Activated T-helper 1 cell treated with anti-CD3 and anti-CD28 coated beads, Interleukin-2, amount 50 U/mL, for 16 hours (primary cell): Measurements from ENCODE around the gene CCDC116.
"Not testable (repeated sequence)": the region's sequence is repeated elsewhere in the genome, so short reads cannot be mapped to it uniquely, and the experiment has no call there.

ENCODE experiments used
- DNase-seq, 2 donors: peaks; one replicate each; pipeline ENCODE4 v3.0.0-alpha.2; 2020; ENCODE audit warnings: low read depth in 1 of 2, low spot score in 1 of 2

Gene CCDC116

DNA sequence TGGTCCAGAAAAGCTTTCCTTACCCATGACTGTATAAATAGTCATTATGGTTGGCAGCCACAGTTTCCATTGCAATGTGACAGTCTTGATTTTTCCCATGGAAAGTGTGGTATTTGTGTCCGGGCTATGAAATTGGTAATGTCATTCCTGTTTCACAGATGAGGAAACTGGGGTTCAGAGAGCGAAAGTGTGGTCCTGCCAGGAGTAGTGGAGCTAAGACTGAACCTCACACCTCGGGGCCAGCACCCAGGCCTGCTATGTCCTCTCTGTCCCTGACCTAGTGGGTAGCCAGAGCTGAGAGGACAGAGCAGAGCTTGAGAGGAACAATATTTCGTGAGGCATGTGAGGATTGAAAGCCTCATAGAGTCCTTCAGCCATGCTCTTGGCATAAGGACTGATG, 1.5 kb upstream of the CCDC116 start:
- DNase-seq, result no peak

DNA sequence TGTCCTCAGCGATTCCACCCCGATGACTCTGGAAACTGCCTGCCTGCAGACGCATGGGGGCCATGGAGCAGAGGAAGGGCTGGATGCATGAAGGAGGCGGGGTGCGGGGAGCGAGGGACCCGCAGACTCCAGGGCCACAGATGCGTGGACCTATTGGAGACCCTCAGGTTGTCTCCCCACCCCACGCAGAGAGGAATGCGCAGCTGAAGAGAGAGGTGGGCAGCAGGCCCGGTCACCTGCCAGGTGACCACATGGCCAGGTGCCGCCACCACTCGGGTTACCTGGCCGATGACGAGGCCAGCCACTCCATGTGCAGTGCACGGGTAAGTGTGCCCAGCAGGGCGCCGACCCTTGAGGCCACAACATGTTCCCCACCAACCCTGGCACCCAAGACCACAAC, 371 bp downstream of the CCDC116 start:
- DNase-seq, result no peak

DNA sequence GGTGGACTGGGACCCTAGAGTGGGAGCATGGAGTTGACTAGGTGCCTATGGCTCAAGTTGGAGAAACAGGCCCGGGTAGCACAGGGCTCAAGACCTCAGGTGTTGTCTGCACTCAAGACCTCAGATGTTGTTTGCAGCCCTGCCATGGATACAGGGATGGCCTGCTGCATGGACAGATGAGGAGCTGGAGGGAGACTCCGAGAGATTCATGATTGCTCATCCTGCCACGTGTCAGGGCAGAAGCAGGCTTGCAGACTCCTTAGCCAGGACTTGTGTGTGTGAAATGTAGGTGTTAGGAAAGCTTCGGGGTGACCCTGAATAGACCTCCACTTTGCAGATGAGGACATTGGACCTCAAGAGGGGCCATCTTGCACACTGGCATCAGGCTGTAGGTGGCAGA, 921 bp downstream of the CCDC116 start:
- no peak for DNase-seq

DNA sequence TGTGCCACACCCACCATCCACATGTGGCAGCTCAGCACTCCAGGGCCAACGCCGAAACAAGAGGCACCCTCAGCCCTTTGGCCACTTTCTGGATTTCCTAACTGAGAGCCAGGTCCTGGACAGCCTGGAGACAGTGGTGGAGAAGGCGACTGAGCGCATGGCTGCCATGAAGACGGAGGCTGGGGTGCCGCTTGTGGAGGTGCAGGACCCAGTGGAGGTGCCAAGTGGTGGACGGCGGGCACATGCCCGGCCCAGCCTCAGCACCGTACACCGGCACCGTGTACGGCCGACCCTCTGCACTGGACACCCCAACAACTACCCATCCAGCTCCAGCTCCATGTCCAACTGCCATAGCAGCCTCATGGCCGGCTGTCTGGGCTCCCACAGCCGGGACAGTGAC, 1.5 kb downstream of the CCDC116 start:
- no peak for DNase-seq

DNA sequence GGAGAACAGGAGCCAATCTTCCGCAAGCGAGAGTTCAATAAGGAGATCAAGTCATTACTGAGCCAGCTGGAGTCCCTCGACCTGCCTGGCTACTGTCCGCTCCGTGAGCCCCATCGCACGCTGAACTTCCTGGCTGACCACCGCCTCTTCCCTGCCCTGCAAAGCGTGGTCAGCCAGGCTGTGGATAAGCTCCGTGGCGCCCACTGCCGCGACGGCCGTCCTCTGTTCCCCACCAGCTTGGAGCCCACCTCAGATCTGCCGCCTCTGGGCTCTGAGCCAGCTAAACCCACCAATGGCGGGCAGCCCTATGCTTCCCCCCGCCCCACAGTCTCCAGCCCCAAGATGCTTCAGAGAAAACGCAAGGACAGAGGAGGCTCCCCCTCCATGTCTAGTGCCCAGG, 2.3 kb downstream of the CCDC116 start:
- DNase-seq, result no peak

DNA sequence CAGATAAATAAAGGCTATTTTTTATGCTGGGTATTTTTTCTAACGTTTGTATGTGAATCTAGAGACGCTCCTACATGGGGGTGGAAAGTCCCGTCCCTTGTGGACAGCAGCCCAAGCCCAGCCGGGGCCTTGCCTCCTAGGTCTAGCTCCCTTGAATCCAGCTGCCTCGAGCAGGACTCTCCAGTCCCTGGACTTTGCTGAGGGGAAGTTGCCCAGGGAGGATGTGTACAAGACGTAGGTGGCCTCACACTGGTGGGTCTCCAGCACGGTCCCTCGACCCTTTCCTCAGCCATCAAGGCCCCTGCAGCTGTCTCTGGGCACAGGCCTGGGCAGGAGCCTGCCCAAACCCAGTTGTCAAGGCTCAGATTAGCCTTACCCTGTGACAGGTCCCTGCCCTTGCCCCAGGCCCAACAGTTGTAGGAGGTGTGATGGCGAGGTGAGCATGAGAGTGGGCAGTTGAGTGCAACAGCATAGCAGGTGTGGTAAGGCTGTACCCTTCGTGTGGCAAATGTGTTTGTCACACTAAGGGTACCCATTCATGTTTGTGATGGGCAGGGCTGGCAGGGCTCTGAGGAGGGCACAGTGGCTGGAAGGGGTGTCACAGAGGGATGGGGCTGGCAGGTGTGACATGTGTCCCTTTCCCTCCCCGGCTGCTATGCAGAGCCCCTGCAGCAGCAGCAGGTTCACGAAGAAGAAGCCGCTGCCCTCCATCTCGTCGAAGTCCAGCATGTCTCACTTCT, 3.4 kb downstream of the CCDC116 start:
- no peak for DNase-seq

DNA sequence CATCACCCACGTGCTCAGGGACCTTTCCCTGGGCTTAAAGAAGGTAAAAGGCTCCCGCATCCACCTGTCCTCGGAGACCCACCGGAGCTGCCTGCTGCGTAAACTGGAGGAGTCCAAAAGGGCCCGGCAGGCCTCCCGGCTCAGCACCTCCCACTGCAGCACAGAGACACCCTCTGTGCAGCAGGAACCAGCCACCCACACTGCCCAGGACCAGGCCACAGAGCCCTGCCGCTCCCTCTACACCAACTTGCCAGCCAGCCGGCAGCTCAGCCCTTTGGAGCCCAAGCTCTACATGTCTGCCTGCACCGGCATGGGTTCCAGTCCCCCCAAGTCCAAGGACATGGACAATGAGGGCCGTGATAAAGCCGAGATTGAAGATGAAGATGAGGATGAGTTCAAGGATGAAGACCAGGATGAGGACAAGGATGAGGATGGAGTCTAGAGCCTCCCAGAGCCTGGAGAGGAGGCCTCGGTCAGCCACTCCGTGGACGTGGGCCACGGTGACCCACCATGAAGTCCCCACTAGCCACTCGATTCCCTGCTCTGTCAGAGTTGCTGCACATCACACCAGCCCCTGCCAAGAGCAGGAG, 4.2 kb downstream of the CCDC116 start:
- no peak for DNase-seq

DNA sequence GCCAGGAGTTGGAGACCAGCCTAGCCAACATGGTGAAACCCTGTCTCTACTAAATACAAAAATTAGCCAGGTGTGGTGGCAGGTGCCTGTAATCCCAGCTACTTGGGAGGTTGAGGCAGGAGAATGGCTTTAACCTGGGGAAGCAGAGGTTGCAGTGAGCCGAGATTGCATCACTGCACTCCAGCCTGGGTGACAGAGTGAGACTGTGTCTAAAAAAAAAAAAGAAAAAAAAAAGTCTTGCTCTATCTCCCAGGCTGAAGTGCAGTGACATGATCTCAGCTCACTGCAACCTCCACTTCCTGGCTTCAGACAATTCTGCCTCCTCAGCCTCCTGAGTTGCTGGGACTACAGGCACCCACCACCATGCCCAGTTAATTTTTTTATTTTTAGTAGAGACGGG, 4.9 kb downstream of the CCDC116 start:
- DNase-seq, result not testable (repeated sequence)

DNA sequence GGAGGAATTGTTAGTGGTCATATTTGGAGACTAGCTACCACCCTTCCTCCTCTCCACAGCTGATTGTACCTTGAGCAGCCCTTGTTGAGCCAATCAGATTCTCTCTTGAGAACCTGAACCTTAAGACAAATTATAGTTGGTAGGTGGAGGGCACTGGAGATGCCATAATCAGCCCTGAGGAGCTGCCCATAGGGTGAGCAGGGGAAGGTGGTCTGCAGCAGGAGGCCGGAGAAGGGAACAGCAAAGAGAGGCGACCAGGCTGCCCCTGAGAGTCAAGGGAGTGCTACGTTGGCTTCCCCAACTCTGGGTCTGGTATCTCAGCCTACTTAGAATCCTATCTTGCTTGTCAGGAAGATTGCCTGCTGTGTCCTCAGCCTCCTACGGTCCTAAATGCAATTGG, 6.8 kb downstream of the CCDC116 start:
- DNase-seq, result no peak

DNA sequence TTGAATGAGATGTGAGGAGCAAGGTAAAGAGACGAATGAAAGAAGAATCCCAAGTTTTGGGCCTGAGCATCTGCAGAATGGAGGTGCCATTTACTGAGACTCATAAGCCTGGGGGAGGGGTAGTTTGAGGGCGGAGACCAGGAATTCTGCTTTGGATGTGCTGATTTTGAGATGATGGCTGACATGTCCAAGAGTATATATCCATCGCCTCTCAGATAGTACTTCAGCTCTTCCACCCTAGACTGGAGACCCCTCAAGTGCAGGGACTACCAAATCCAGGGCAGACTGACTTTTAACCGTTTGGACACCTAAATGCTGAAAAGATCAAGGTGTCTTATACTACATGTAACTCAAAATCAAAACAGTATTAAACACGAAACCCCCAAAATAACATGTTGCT, 8.2 kb downstream of the CCDC116 start:
- DNase-seq, result no peak

DNA sequence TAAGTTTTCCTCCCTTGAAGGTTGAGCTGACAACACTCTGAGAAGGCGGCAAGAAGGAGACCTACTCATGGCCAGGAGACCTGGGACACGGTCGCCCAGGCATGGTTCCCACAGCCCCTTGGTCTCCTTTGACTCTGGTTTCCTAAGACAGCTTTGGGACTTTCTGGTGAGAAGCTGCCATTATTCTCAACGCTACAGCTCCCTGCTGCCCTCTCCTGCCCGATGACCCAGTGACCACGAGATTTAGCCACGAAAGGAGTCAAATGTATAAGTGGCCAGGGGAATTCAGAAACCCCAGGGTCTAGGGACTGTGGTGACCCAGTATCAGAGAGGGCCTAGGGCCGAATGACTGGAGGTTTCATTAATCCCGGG, 8.8 kb downstream of the CCDC116 start:
- DNase-seq, result no peak

DNA sequence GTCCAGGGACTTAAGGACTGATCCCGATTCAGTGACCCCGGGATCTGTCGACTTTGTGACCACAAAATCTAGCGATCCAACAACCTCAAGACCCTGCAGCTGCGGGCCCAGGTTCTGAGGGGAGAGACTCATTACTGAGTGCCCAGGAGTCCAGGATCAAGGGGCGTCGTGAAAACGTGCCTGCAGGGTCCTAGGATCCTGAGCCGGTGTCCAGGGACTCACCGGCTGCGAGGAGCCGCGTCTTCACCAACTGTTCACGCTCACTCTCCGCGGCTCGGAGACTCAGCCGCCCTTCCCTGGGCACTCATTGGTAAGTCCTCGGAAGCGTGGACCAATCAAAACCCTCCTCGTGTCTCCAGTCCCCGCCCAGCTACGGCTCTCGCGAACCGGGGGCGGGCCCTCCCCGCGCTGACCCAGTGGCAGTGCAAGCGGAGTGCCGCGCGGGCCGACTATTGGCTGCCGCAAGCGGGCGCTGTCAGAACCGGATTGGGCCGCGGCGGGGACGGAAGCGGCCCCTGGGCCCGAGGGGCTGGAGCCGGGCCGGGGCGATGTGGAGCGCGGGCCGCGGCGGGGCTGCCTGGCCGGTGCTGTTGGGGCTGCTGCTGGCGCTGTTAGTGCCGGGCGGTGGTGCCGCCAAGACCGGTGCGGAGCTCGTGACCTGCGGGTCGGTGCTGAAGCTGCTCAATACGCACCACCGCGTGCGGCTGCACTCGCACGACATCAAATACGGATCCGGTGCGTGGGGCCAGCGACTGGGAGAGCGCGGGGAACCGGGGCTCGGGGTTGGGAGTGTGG, 9.4 kb downstream of the CCDC116 start, which contains the start of gene SDF2L1:
TSS of gene SDF2L1 (plus strand) at position 514 of the 795 bp plus-strand sequence. CDS start at position 549, 35 bp downstream.
- DNase-seq, result peak; percentile 92 to 97

DNA sequence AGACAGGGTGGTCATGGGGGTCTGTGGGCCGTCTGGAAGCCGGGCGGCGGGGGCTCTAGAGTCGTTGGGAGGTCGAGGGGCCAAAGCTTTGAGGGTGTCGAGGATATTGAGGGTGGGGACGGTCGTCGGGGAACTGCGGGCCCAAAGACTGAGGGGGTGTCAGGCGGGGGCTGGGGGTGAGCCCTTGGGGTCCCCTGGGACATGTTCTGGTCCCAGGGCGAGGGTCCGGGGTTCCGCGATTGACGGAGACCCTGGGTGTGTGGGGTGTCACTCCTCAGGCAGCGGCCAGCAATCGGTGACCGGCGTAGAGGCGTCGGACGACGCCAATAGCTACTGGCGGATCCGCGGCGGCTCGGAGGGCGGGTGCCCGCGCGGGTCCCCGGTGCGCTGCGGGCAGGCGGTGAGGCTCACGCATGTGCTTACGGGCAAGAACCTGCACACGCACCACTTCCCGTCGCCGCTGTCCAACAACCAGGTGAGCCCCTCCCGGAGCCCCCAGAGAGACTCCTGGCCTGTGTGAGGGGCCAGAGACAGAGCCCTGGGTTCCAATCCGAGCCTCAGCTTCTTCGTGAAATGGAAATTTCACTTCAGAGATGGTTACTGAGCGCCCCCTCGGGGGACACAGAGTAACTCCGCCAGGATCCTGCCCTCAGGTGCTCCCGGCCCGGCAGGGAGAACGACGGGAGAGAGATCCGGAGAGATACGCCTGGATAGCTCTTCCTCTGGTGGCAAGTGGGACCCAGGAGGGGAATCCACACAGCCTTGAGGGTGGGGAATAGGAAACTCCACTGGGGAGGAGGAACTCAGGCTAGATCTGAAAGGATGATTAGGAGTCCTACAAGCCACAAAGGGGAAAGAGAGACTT, 10.3 kb downstream of the CCDC116 start:
- peak in 1 of 2 donors; percentile 42 for DNase-seq

DNA sequence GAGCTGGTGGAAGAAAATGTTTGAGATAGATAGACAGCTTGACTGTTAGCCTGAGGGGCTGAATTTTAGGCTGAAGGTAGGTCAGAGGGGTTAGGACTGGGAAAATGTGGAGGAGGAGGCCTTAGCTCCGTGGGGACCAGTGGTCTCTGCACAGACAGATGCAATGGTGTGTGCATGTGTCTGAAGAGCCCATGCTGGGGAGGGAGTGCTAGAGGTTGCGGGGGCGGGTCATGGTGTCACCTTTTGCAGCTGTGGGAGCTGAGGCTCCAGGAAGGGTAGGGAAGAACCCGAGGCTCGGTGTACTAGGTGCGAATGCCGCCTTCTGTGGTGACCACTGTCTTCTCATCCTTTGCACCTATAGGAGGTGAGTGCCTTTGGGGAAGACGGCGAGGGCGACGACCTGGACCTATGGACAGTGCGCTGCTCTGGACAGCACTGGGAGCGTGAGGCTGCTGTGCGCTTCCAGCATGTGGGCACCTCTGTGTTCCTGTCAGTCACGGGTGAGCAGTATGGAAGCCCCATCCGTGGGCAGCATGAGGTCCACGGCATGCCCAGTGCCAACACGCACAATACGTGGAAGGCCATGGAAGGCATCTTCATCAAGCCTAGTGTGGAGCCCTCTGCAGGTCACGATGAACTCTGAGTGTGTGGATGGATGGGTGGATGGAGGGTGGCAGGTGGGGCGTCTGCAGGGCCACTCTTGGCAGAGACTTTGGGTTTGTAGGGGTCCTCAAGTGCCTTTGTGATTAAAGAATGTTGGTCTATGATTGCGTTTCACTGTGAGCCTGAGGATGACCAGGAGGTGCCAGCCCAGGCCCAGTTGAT, 11.2 kb downstream of the CCDC116 start:
- DNase-seq, result no peak

DNA sequence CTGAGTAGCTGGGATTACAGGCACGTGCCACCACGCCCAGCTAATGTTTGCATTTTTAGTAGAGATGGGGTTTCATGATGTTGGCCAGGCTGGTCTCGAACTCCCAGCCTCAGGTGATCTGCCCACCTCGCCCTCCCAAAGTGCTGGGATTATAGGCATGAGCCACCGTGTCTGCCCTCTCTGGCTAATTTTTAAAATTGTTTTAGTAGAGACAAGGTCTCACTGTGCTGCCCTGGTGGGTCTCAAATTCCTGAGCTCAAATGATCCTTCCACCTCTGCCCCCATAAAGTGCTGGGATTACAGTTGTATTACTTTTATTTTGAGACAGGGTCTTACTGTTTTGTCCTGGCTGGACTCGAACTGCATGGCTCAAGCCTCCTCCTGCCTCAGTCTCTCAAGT, 13.0 kb downstream of the CCDC116 start:
- DNase-seq, result not testable (repeated sequence)

DNA sequence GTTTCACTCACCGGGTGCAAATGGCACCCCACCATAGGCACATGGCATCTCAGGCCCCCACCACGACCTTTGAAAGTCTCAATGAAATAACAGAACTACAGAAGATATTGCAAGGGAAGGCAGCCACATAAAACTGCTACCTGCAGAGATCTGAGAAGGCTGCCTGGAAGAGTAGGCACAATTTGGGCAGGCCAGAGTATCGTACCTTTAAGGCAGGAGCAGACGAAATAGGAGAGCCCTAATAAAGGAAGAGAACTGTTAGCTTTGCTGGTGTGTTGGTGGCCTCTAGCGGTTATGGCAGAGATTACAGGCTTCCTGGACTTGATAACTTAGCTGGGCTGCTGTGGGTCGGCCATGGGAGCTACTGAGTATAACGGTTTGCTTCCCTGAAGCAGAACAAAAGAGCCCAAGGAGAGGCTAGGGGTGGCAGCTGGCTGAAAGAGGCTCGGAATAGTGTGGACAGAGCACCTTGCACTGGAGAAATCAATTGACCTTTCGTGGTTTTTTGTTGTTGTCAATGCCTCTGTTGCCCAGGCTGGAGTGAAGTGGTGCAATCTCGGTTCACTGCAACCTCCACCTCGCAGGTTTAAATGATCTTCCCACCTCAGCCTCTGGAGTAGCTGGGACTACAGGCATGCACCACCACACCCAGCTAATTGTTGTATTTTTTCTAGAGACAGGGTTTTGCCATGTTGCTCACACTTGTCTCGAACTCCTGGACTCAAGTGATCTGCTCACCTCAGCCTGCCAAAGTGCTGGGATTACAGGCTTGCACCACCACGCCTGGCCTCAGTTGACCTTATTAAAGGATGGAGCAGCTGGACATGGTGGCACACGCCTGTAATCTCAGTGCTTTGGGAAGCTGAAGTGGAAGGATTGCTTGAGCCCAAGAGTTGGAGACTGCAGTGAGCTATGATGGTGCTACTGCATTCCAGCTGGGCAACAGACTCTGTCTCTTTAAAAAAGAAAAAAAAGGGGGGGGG, 14.3 kb downstream of the CCDC116 start:
- peak; percentile 55 to 59 for DNase-seq

DNA sequence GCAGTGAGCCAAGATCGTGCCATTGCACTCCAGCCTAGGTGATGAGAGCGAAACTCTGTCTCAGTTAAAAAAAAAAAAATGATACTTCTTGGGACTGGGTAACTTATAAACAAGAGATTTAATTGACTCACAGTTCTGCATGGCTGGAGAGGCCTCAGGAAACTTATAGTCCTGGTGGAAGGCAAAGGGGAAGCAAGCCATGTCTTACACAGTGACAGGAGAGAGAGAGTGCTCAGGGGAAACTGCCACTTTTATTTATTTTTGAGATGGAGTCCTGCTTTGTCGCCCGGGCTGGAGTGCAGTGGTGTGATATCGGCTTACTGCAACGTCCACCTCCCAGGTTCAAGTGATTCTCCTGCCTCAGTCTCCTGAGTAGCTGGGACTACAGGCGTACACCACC, 17.7 kb downstream of the CCDC116 start:
- DNase-seq, result no peak

DNA sequence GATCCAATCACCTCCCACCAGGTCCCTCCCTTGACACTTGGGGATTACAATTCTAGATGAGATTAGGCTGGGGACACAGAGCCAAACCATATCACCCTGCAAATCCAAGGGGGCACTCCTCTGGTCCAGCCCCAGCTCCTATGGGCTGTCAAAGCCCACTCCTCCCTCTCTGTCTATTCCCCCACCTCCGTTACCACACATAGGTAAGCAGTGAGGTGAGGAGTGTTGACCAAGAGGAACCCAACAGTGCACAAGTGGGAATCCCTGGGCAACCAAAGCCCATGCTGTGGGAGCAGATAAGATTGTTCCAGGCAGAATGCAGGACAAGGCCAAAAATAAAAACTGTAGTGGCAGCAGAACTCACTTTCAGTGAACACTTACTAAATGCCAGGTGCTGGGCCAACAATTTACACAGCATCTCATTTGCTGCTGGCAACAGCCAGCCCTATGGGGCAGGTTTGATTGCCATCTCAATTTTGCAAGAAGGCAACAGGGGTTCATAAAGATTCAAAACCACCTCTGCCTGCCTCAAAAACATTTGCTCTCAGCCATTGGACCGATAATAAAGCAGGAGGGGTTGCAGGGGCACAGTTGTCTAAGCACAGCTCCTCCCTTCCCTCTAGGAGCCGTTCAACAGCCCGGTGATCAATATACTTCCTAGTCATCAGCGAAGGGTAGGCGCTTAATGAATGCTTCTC, 18.4 kb downstream of the CCDC116 start:
- DNase-seq, result no peak
